Retinal pigment epithelial cell (primary cell): ENCODE results near the gene USP35.

Source experiments
- DNase-seq: peaks from one replicate; pipeline ENCODE4 v3.0.0-alpha.2; 2010; ENCODE audit warnings: low read depth
- H3K4me3 ChIP-seq: 2 replicates; pipeline ENCODE4 v1.5.1; 2011; ENCODE audit warnings: mild to moderate bottlenecking, low read length, control low read depth, moderate library complexity
- TF ChIP-seq, protein P1 (sequence below): conservative IDR thresholded peaks from 2 replicates; pipeline ENCODE4 v1.5.1; 2011; ENCODE audit warnings: low read depth, low read length, control low read depth, inconsistent platforms

The USP35 gene

DNA sequence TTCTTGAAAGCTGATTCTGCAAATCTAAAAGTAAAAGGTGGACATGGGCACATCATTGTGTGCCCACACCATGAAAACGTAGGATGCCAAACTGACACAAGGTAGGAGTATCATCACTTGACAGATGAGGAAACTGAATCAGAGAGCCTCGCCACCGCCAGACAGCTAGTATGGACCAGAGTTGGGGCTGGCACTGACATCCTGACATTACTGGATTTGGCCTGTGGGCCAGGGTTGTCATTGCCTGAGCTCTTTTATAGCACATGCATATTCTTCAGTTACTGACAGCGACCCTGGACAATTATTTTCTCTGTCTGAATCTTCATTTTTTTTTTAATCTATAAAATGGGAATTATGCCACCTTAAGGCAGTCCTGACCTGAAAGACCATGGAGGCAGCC, 16.5 kb downstream of the USP35 start:
- TF ChIP-seq, protein P1, sequence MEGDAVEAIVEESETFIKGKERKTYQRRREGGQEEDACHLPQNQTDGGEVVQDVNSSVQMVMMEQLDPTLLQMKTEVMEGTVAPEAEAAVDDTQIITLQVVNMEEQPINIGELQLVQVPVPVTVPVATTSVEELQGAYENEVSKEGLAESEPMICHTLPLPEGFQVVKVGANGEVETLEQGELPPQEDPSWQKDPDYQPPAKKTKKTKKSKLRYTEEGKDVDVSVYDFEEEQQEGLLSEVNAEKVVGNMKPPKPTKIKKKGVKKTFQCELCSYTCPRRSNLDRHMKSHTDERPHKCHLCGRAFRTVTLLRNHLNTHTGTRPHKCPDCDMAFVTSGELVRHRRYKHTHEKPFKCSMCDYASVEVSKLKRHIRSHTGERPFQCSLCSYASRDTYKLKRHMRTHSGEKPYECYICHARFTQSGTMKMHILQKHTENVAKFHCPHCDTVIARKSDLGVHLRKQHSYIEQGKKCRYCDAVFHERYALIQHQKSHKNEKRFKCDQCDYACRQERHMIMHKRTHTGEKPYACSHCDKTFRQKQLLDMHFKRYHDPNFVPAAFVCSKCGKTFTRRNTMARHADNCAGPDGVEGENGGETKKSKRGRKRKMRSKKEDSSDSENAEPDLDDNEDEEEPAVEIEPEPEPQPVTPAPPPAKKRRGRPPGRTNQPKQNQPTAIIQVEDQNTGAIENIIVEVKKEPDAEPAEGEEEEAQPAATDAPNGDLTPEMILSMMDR, result no peak
- DNase-seq, result no peak
- no peak overlapping the region for H3K4me3 ChIP-seq

DNA sequence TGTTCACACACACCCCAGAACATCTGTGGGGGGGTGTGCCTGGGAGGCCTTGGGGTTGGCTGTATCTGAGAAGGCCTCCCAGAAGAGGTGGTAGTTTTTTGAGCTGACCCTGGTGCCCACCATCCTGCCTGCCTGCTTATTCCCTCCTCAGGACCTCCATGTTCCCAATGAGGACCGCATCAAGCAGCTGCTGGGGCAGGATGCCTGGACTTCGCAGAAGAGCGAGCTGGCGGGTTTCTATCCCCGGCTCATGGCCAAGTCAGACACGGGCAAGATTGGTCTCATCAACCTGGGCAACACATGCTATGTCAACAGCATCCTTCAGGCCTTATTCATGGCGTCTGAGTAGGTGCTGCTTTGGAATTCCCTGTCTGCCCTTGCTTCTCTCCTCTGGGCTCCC, 17.0 kb downstream of the USP35 start:
- DNase-seq, result no peak
- H3K4me3 ChIP-seq, result no peak overlapping the region
- TF ChIP-seq, protein P1, result no peak

DNA sequence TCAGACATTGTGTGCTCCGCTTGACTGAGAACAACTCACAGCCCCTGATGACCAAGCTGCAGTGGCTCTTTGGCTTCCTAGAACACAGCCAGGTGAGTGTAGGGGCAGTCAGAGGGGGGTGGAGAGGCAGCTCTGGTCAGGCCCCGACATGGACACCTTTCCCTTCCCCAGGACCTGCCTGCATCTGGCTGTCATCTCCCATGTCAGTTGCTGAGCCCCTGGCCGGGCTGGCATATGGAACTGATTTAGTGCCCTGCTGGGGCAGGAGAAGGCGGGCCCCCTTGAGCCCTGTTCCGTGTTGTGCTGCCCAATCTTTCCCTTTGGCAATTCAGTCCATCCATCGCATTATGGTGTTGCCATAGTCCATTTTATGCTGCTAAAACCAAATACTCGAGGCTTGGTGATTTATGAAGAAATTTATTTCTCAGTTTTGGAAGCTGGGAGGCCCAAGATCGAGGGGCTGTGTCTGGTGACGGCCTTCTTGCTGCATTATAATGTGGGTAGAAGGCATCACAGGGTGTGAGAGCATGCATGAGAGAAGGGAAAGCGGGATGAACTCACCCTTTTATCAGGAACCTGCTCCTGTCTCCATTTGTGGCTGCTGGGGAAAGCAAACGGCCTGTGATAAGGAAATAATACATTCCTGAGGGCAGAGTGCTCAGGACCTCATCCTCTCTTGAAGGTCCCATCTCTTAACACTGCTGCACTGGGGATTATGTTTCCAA, 19.0 kb downstream of the USP35 start:
- no peak overlapping the region for H3K4me3 ChIP-seq
- DNase-seq, result no peak
- TF ChIP-seq, protein P1, result no peak

DNA sequence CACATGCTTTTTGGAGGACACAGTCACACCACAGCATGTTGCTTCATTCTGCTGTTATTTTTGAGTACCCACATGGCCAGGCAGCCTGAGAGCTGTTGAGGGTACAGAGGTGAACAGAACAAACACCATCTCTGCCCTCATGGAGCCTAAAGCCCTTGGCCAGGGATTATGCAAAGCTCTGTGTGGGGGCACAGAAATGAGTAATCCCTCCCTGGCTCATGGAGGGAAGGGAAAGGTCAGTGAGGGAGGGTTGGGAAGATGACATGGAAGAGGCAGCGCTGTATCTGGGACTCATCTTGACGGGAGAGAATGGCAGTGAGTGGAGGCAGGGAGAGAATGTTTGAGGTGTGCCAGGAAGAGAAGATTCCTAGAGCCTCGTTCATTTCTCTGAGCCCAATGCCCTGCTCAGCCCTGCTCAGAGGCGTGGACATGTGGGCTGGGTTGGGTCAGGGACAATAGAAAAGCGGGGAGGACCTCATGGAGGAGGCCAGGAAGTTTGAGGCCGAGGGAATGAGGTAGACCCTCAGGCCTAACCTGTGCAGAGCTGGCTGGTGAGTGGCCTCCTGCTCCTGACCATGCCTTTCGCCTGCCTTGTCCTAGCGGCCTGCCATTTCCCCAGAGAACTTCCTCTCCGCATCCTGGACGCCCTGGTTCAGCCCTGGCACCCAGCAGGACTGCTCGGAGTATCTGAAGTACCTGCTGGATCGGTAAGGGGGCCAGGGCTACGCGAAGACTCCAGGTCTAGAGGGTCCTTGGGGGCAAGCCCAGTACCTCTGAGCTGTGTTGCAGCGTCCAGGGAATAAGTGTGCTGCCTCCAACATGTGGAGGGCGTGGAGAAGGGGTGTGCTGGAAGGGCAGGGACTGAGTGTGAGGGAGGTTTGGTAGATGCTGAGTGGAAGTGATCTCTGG, 19.8 kb downstream of the USP35 start:
- no peak overlapping the region for H3K4me3 ChIP-seq
- no peak for DNase-seq
- TF ChIP-seq, protein P1, result no peak

DNA sequence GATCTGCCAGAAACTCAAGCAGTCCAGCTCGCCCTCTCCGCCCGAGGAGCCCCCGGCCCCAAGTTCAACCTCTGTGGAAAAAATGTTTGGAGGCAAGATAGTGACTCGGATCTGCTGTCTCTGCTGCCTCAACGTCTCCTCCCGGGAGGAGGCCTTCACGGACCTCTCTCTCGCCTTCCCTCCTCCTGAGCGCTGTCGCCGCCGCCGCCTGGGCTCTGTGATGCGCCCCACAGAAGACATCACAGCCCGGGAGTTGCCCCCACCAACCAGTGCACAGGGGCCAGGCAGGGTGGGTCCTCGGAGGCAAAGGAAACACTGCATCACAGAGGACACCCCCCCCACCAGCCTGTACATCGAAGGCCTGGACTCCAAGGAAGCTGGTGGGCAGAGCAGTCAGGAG, 20.8 kb downstream of the USP35 start:
- no peak for DNase-seq
- no peak overlapping the region for H3K4me3 ChIP-seq
- TF ChIP-seq, protein P1, result no peak

DNA sequence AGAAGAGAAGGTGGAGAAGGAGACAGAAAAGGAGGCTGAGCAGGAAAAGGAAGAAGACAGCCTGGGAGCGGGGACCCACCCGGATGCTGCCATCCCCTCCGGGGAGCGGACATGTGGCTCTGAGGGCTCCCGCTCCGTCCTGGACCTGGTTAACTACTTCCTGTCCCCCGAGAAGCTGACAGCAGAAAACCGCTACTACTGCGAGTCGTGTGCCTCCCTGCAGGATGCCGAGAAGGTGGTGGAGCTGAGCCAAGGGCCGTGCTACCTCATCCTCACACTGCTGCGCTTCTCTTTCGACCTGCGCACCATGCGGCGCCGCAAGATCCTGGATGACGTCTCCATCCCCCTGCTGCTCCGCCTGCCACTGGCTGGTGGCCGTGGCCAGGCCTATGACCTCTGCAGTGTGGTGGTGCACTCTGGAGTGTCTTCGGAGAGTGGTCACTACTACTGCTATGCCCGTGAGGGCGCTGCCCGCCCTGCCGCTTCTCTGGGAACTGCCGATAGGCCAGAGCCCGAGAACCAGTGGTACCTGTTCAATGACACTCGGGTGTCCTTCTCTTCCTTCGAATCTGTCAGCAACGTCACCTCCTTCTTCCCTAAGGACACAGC, 21.4 kb downstream of the USP35 start:
- H3K4me3 ChIP-seq, result no peak overlapping the region
- TF ChIP-seq, protein P1, result no peak
- DNase-seq, result no peak
